ENCODE data around the gene PIBF1. TPM values are rescaled to one million over a fixed set of nuclear protein-coding genes. Genes with fewer than 3 reads are reported as not detected.
A peak's percentile ranks its signal among the peaks of the same experiment; 100 is the strongest.

Gene PIBF1
- total RNA-seq, 1 experiment from 2014 or later, result 20.4 TPM

DNA sequence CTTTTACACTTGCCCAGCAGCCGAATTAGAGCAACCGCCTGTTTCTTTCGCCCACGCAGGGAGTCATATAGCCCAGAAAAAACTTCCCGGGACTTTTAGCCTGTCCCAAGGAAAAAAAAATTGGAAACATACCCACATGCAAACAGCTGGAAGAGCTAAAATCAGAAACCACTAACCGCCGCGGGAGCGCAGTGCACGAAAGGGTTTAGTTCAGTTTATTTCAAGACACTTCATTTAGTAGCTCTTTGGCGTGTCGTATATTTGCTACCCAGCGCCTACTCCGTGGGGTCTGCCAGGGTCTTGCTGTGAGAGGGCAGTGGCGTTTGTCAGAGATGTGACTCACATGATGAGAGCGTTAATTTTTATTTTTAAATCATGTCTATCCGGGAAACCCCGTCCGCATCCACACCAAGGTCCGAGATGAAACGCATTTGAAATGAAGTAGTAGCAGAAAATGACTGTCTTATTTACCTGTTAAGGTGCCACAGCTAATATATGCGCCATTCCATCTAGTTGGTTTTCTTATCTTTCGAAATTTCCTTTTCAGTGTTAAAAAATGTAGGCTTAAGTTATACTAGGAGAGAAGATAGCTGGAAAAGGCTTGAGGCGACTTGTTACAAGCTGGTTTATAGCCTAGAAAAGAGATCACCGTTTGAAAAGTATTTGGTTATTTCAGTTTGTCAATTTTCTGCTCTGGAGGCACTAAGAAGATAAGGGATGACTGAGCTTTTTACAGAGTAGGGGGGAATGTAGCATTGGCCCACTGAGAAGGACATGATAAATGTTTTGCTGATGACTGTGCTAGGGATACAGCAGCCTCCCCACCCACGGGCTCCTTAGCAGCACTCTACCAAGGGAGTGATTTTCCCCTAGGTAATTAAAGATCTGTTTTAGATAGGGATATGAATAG lies 278.6 kb downstream of the PIBF1 start:
- DNase-seq (ENCODE audit: low read depth), result peak; percentile 80

- no peak for DNase-seq (ENCODE audit: low read depth)
Observed at GRCh38 chr13:73061473-73061872, 279.5 kb downstream of the PIBF1 start.

- no peak for DNase-seq (ENCODE audit: low read depth)
Observed at GRCh38 chr13:73061876-73062275, 279.9 kb downstream of the PIBF1 start.

- DNase-seq (ENCODE audit: low read depth), result no peak
Observed at GRCh38 chr13:73062468-73062867, 280.5 kb downstream of the PIBF1 start.

DNA sequence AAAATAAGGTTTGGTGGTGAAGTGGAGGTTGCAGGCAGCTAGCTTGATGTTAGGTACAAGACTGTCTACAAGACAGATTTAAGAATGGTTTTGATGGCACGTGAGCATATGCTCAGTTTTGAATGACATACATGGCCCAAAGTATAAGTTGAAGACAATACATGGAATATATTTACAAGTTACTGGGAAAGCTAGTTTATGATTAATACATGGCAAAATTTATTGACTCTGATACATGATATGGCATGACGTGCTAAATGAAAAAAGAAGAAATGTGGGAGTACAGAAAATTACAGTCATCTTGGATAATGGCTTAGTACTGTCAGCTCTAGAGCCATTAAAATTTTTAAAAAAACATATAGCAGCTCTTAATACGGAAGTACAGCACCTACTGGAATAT lies 281.2 kb downstream of the PIBF1 start:
- no peak for DNase-seq (ENCODE audit: low read depth)

GRCh38 chr13:73065036-73065435 lies 283.1 kb downstream of the PIBF1 start:
- DNase-seq (ENCODE audit: low read depth), result no peak

DNA sequence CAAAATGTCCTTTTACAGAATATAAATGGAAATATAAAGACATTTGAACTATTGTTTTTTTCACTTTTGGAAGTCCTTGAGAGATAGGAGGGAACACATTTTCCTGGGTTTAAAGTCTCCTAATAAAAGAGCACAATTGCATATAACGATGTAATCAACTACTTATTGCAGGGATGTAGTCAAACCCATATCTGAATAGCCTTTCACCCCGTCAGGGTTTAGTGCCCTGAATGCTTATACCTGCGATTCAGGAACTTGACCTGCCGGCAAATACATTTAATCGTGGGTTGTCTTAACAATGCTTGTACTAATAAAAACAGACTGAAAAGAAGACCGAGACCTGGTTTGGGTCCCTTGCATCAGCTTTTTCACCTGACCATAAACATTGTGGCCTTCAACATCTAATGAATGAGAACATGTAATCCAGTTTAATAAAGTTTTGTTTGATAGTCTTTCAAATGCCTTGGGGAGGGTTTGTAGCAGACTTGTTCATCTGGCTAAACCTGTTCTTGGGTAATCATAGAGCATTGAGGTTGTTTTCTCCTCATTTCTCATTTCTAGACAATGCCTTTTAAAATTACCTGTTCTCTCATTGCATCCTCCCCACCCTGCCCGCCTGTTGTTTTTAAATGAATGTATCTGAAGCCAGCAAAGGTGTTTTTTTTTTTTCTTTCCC lies 283.9 kb downstream of the PIBF1 start:
- no peak for DNase-seq (ENCODE audit: low read depth)

Other genes starting within 250 kb of the PIBF1 start
- gene MZT1, start 54.5 kb upstream of the PIBF1 start, total RNA-seq (2014; rRNA removed; shearing (Covaris generic)), result 70.0 and 77.7 TPM in 2 replicates
- 26.0 and 32.7 TPM in 2 replicates for gene BORA, start 54.2 kb upstream of the PIBF1 start, total RNA-seq (2014; rRNA removed; shearing (Covaris generic))
- gene DIS3, start 233 bp upstream of the PIBF1 start, total RNA-seq (2014; rRNA removed; shearing (Covaris generic)), result 27.0 and 32.0 TPM in 2 replicates

Data from RPMI7951 (cell line).